ENCODE results near the gene ENPP4.
"Not testable (repeated sequence)": the region's sequence is repeated elsewhere in the genome, so short reads cannot be mapped to it uniquely, and the experiment has no call there.

ENPP4 gene, protein sequence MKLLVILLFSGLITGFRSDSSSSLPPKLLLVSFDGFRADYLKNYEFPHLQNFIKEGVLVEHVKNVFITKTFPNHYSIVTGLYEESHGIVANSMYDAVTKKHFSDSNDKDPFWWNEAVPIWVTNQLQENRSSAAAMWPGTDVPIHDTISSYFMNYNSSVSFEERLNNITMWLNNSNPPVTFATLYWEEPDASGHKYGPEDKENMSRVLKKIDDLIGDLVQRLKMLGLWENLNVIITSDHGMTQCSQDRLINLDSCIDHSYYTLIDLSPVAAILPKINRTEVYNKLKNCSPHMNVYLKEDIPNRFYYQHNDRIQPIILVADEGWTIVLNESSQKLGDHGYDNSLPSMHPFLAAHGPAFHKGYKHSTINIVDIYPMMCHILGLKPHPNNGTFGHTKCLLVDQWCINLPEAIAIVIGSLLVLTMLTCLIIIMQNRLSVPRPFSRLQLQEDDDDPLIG

DNA sequence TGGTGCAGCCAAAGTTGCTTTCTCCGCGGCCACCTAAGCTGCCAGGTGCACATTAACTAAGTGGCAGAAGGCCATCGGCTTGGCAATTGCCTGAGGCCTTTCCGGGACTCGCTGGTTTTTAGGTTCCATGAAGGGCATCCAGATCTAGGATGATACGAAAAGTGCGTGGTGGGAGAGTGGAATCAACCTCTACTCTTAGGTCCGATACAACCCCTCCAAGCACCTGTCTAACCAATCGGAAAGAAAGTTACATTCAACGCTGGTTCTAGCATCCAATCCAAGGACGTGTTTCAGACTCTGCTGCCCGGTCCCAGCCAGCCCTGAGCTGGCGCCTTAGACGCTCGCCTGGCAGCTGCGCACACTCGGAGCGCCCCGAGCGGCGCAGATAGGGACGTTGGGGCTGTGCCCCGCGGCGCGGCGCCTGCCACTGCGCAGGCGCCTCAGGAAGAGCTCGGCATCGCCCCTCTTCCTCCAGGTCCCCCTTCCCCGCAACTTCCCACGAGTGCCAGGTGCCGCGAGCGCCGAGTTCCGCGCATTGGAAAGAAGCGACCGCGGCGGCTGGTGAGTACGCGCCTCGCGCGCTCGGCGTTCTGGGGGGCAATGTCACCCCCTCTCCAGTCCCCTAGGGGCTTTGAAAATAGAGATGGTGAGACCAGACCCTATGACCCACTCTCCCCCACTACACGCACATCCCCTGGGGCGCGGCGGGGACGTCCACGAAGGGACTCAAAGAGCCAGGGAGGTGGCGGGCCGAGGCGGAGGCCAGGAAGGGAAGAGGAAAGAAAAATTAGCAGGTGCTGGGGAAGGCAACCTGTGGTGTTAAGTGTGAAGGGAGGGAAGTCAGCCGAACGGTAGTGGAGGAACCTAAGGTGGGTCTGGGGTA is at the start of gene ENPP4:
Gene ENPP4, plus strand, starts transcription at position 361 of the 883 bp plus-strand sequence. CDS start 9,595 bp downstream, outside the sequence.
- peak; percentile 95 to 98 for DNase-seq

DNA sequence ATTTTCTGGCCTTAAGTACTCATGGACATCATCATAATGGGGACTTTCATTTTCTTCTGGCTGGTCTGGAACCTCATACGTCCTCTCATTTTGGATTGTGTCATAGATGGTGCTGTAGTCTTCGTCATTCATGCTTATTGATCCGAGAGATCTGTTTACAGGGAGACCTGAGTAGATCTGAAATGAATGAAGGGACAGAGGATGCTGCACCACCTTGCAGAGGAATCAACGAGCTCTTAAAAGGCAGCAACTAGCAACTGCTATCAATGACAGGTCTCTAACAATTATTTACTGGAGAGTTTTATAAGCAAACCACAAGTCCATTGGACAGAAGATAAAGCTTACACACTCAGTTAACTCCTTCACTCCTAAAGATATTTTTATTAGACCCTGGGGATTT is 49.7 kb upstream of the ENPP4 start:
- no peak for DNase-seq

DNA sequence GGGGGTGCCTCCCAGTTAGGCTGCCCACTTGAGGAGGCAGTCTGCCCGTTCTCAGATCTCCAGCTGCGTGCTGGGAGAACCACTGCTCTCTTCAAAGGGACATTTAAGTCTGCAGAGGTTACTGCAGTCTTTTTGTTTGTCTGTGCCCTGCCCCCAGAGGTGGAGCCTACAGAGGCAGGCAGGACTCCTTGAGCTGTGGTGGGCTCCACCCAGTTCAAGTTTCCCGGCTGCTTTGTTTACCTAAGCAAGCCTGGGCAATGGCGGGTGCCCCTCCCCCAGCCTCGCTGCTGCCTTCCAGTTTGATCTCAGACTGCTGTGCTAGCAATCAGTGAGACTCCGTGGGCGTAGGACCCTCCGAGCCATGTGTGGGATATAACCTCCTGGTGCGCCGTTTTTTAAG is 44.1 kb upstream of the ENPP4 start:
- not testable (repeated sequence) for DNase-seq

- peak; percentile 50 to 62 for DNase-seq
These were observed 39.4 kb upstream of the ENPP4 start for GRCh38 chr6:46090115-46091079.

DNA sequence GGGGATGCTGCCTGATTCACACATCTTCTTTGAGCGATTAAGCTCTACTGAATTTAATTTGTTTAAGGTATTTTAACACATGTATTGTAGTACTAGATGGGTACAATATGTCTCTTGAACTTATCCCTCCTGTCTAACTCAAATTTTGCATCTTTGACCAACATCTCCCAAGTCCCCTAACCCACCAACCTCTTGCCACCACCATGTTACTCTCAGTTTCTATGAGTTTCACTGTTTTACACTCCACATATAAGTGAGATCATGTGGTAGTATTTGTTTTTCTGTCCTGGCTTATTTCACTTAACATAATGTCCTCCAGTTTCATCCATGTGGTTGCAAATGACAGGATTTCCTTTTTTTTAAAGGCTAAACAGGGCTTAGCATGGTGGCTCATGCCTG is 38.7 kb upstream of the ENPP4 start:
- no peak for DNase-seq

GRCh38 chr6:46095251-46095650 is 34.5 kb upstream of the ENPP4 start:
- DNase-seq: no peak

GRCh38 chr6:46097366-46097765 is 32.4 kb upstream of the ENPP4 start:
- no peak for DNase-seq

DNA sequence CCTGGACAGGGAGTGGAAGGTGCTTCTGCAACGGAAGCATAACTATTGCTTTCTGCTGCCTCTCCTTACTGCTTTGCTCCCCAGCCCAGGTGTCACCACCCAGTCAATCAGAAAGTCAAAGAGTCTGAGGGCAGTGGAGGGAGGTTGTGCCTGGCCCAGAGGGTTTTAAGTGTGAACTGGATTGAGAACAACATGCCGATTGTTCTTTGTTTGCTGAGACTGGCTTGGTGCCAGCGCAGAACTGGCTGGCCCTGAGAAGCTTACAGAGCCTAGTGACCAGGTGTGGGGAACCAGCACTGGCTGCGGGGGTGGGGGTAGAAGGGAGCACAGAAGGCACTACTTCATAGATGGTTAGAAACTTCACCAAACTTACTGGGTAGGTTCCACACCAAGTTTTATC is 31.1 kb upstream of the ENPP4 start:
- no peak for DNase-seq

DNA sequence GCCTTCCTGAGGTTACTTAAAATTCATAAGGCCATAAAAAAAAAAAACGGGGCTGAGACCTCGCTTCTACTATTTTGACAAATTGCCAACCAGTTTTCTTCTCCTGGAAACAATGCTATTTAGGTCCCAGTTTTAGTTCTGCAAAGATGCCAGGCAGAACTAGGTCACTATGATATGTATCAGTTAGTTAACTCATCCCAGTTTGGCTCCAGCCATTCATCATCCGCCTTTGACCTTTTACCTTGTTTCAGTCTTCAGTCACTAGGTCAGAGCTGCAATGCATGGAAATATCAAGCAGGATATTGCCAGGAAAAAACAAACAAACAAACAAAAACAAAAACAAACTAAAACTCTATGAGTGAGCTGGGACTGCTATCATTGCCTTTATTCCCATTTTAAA is 29.8 kb upstream of the ENPP4 start:
- DNase-seq: no peak

- DNase-seq: no peak
These were observed 27.7 kb upstream of the ENPP4 start for GRCh38 chr6:46102123-46102522.

DNA sequence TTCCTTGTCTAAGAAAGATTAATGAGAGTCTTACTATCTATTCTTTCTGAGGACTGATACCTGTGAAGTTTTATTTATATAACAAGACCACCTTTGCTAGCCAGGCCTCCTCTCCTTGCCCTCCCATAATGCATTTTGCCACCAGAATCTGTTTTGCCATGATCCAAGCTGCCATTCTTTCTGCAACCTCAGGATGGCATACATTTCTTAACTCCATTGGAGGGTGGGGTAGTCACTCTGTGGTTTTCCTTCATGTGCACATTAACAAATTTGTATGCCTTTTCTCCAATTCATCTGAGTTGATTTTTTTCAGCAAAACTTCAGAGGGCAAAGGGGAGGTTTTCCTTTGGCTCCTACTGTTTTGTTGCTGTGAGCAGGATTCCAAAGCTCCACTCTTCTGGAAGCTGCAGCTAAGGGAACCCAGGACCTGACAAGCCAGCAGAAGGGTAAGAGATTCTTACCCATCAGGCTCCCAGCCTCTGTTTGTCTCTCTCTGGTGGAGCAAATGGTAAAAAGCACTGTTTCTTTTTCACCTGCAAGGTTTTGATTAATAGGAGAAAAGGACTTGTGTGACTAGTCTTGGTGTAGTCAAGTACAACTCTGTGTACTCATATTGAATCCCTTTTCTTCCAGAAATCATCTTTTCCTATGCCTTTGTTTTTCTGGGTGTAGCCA is 26.2 kb upstream of the ENPP4 start:
- DNase-seq: no peak

DNA sequence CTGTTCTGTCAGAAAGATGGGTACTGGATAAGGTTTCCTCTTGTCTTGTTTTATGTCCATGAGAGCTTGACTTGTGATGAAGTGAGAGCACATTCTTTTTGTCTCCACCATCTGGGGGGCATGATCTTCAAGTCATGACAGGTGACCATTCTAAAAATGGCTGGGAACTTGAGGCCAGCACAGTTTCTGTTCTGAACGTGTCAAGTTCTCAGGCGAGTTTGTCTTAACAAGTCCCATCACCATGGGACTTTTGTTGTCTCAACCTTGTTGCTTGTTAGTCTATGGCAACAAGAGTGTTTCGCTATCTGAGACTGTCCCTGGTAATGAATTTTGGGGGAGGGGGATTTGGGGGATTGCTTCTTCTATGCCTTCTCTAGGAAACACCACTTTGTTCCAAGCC is 25.6 kb upstream of the ENPP4 start:
- DNase-seq: no peak

DNA sequence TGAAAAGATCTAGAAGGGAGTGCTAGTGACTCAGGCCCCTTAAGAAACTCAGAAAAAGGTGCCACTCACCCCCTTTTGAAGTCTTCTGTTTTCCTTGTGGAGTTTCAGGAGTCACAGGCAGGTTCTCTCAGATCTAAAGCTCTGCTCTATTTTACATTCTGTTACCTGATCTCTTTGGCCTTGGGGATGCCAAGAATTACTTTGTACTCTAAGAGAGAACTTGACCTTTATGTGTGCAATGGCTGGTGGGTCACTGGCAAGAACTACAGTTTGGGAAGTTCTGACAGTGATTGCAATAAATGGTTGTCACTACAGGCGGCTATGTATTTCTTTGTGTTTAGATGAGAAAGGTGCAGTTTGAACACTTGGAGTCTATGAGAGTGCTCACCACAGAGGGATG is 24.2 kb upstream of the ENPP4 start:
- DNase-seq: no peak

DNA sequence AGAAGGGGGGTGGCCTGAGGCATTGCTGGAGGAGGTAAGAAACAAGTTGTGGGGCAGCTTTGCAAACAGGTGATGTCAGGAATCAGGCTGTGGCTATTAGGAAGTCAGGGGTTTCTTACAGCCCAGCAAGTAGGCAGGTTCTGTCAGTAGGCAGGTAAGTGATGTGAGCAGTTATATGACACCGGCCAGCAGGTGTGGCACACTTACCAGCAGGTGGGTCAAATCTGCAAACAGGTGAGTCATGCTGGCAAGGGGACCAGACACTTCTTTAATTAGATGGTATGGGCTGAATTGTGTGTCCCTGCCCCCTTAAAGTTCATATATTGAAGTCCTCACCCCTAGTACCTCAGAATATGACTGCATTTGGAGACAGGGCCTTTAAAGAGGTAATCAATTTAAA is 16.4 kb upstream of the ENPP4 start:
- DNase-seq: no peak

GRCh38 chr6:46115634-46116033 is 14.2 kb upstream of the ENPP4 start:
- no peak for DNase-seq

DNA sequence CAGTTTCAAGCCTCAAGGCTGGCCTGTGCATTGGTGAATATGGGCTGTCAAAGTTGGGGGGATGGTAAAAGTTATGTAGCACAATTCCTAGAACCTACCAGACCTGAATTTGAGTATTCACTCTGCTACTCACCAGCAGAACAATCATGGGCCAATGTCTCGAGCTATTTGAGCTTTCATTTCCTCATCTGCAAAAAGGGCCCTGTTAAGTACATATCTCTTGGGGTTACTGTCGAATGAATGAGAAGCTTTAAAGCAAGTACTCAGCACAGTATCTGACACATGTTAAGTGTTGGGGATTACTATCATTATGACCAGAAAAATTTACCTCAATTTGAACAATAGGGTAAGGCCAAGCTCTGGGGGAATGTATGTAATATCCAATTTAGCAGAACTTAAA is 13.5 kb upstream of the ENPP4 start:
- no peak for DNase-seq

- DNase-seq: no peak
These were observed 11.6 kb upstream of the ENPP4 start for GRCh38 chr6:46118157-46118556.

GRCh38 chr6:46118836-46119235 is 11.0 kb upstream of the ENPP4 start:
- DNase-seq: no peak

GRCh38 chr6:46119679-46120078 is 10.1 kb upstream of the ENPP4 start:
- not testable (repeated sequence) for DNase-seq

- DNase-seq: no peak
These were observed 1.3 kb upstream of the ENPP4 start for GRCh38 chr6:46128476-46128875.

DNA sequence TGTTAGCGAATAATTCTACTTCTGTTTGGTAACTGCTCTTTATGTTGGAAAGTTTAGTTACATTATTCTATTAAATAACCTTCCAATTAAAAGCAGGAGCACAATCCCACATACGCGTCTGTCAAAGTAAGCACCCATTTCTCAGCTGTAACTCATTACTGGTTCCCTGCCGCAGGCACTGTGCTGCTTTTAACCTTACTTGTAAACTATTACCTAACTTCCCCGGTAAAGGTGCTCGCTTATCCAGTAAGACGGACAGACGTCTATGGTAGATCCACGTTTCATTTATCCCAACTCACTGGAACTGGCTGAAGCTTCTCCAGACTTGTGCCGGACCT is 529 bp upstream of the ENPP4 start:
- no peak for DNase-seq

DNA sequence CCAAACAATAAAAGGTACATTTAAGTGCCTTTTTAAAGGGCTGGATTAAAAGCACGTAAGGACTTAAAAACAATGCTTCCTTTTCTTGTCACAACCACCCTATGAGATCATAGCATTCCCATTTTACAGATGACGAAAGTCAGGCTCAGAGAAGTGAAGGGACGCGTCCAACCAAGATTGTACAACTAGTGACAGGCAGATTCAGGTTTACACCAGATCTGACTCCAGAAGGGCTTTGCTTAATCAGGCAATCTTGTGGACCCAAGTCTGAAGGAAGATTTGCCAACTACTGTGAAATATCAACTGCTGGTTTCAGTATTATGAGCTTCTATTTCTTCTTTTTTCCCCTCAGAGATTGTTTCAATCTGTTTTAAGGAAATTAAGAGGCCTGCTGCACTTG is 877 bp downstream of the ENPP4 start:
- peak in 1 of 2 donors; percentile 6 for DNase-seq

All from CD4-positive, alpha-beta T cell treated with Interleukin-1 beta for 1 hour (primary cell).